ENCODE data around the gene SBNO1.
"Not testable (repeated sequence)": the region's sequence is repeated elsewhere in the genome, so short reads cannot be mapped to it uniquely, and the experiment has no call there.

SBNO1 gene

GRCh38 chr12:123346946-123347345 is 17.7 kb downstream of the SBNO1 start:
- DNase-seq (ENCODE audit: low read depth, low spot score), result no peak

DNA sequence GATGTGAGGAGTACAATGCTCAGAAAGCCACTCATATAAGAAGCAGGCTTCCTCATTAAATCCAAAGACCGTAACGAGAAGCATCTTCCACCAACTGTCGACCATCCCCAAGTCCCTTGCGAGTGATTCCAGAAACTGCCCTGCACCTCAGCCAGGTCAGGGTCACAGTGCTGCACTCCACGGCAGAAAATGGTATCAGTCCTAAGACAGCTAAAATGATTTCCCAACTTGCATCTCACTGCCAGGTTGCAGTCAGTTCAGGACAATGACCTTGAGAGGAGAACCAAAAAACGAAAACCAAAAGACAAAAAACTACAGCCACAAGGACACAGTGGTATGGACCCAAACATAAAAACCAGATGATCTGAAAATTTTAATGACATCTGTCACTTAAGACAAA is 20.6 kb downstream of the SBNO1 start:
- DNase-seq (ENCODE audit: low read depth, low spot score), result no peak

GRCh38 chr12:123337070-123337469 is 27.6 kb downstream of the SBNO1 start:
- DNase-seq (ENCODE audit: low read depth, low spot score), result no peak

GRCh38 chr12:123336530-123336929 is 28.1 kb downstream of the SBNO1 start:
- no peak for DNase-seq (ENCODE audit: low read depth, low spot score)

DNA sequence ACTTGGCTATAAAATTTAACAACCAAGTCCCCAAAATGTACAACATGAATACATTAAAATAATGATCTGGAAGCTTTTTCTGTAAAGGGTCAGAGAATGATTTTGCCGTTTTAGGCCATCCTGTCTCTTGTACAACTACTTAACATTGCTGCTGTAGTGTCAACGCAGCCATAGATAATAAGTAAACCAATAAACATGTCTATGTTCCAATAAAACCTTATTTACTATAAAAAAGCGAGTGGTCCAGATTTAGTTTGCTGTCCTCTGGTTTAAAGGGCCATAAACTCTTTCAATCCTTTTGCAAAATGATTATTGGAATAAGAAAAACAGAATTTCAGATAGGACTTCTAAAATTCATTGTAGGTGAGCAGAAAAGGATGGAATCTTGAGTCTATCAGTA is 29.2 kb downstream of the SBNO1 start:
- no peak for DNase-seq (ENCODE audit: low read depth, low spot score)

DNA sequence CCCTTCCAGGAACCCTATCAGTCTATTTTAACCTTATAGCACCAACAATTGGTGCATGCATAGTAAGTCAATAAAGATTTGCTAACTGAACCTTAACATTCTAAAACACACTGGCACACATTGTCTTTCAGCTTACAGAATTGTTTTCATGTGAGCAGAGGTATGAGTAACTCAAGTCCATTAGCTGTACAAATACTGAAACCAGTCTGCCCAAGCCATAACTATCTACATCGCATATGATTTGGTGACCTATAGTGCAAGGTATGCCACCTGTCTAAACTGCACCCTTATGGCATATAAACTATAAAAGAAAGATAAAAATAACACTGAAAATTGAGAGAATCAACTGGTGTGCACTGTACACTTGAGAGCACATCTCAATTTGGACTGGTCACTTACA is 34.8 kb downstream of the SBNO1 start:
- DNase-seq (ENCODE audit: low read depth, low spot score), result no peak

- DNase-seq (ENCODE audit: low read depth, low spot score), result no peak
Measured at GRCh38 chr12:123319826-123320225, 44.8 kb downstream of the SBNO1 start.

GRCh38 chr12:123319273-123319672 is 45.4 kb downstream of the SBNO1 start:
- DNase-seq (ENCODE audit: low read depth, low spot score), result no peak

DNA sequence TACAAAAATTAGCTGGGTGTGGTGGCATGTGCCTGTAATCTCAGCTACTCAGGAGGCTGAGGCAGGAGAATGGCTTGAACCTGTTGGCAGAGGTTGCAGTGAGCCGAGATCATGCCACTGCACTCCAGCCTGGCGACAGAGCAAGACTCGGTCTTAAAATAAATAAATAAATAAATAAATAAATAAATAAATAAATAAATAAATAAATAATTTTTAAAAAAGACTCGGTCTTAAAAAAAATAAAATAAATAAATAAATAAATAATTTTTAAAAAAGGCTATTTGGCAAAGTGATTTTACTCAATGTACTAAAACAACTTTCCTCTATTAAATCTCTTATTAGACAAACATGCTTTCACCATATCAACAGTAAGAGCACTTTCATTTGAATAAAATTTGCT is 51.6 kb downstream of the SBNO1 start:
- not testable (repeated sequence) for DNase-seq (ENCODE audit: low read depth, low spot score)

GRCh38 chr12:123306200-123306599 is 58.4 kb downstream of the SBNO1 start:
- DNase-seq (ENCODE audit: low read depth, low spot score), result no peak

DNA sequence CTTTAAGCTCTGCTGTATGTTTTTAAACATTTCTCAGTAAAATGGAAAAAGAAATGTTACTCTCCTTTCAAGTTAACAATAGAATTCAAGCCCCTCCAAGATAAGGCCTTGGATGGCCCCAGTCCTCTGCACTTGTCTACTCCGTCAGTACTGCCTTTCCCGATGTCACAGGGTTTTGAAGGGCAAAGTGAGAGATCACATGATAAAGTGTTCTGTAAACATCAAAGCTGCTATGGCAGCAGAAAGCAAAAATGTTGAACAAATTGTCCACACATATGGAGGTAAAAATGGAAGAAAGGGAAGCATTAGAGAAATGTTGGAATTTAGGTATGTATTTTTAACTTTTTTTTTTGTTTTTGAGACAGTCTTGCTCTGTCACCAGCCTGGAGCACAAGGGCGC is 59.5 kb downstream of the SBNO1 start:
- DNase-seq (ENCODE audit: low read depth, low spot score), result no peak

- DNase-seq (ENCODE audit: low read depth, low spot score), result no peak
Measured at GRCh38 chr12:123293178-123293760, 71.4 kb downstream of the SBNO1 start.

GRCh38 chr12:123289911-123290310 is 74.7 kb downstream of the SBNO1 start:
- DNase-seq (ENCODE audit: low read depth, low spot score), result no peak

GRCh38 chr12:123288751-123289346 is 75.8 kb downstream of the SBNO1 start:
- no peak for DNase-seq (ENCODE audit: low read depth, low spot score)

DNA sequence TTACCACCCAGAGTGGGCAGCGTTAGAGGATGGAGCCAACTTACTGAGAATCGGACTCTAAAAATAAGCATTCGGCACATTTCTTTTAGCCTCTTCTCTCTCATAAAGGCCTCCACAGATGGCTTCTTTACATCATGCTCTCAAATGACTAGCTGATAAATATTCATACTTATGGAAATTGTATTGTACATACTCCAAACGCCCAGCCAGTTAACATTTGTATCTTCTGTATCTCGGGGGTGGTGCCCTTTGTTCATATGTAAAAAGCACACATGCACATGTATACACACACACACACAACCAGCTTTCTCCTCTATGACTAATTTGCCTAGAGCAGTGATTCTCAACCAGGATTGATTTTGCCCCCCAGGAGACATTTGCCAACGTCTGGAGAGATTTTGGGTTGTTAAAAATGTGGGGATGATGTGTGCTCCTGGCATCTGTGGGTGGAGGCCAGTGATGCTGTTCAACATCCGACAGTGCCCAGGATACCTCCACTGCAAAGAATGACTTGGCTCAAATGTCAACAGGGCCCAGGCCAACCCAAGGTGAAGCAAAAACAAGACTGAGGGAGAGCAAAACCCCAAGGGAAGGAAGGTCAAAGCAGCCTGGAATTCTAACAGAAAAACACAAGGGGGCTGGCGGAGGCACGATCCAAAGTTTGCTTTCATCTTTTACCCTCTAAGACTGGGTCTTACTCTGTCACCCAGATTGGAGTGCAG is 77.8 kb downstream of the SBNO1 start:
- no peak for DNase-seq (ENCODE audit: low read depth, low spot score)

GRCh38 chr12:123284669-123285068 is 80.0 kb downstream of the SBNO1 start:
- no peak for DNase-seq (ENCODE audit: low read depth, low spot score)

- no peak for DNase-seq (ENCODE audit: low read depth, low spot score)
Measured at GRCh38 chr12:123283461-123283860, 81.2 kb downstream of the SBNO1 start.

DNA sequence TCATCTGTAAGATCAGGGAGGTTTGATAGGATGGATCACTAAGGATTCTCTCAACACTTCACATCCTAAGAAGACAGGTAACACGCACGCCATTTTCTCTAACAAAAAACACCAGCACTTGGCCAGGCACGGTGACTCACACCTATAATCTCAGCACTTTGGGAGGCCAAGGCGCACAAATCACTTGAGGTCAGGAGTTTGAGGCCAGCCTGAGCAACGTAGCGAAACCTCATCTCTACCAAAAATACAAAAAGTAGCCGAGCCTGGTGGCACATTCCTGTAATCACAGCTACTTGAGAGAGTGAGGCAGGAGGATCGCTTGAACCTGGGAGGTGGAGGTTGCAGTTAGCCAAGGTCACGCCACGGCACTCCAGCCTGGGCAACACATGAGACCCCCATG is 82.5 kb downstream of the SBNO1 start:
- no peak for DNase-seq (ENCODE audit: low read depth, low spot score)

DNA sequence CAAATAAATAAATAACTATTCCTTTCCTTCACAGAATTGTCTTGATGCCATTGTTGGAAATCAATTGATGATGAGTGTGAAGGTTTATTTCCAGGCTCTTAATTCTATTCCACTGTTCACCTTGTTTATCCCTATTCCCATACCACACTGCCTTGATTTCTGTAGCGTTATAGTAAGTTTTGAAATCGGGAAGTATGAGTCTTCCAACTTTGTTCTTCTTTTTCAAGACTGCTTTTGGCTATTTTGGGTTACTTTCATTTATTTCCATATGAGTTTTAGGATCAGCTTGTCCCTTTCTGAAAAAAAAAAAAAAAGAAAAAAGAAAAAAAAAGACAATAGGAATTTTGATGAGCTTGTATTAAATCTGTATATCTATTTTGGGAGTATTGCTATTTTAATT is 83.7 kb downstream of the SBNO1 start:
- DNase-seq (ENCODE audit: low read depth, low spot score), result no peak

DNA sequence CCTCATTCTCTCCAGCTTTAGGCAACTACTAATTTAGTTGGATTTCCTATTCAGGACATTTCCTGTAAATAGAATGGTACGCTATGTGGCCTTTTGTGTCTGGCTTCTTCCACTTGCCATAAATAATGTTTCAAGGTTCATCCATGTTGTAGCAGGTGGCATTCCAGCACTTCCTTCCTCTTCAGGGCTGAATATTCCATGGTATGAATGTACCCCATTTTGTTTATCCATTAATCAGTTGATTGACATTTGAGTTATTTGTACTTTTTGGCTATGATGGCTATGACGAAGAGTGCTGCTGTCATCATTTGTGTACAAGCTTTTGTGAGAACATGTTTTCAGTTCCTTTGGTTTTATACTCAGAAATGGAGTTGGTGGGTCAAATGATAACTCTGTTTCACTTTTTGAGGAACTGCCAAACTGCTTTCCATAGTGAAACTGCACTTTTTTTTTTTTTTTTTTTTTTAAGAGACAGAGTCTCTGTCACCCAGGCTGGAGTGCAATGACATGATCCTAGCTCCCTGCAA is 86.5 kb downstream of the SBNO1 start:
- DNase-seq (ENCODE audit: low read depth, low spot score), result no peak

DNA sequence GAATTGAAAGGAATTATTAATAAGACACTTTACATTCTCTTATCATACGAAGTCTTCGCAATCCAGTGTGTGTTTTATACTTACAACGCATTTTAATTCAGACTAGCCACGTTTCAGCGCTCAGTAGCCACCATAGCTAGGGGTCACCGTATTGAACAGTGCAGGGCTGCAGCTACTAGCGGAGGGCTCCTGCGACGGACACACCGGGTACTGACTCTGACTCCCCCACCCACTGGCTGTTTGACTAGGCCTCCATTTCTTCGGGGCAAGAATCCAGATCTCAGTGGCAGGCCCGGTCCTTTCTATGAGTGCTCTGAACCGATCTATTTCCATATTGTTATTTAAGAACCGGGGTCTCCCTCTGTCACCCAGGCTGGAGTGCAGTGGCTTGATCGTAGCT is 91.5 kb downstream of the SBNO1 start:
- no peak for DNase-seq (ENCODE audit: low read depth, low spot score)

GRCh38 chr12:123271001-123271668 is 93.5 kb downstream of the SBNO1 start:
- no peak for DNase-seq (ENCODE audit: low read depth, low spot score)

All from brain pericyte (primary cell).